ENCODE measurements around the gene FMO5. TPM values are rescaled to one million over a fixed set of nuclear protein-coding genes. Genes with fewer than 3 reads are reported as not detected.

FMO5 gene
- total RNA-seq, 4 donors from 2014 or later: 1.2 to 2.9 (median 2.1) TPM

GRCh38 chr1:147151244-147151643, 73.9 kb downstream of the FMO5 start:
- H3K36me3 ChIP-seq: peaks cover 3 to 27% (median 11%) of the 10 kb centered on the region in 4 donors
- H3K27ac ChIP-seq (replicated peaks in 1 of 4): no peak overlapping the region
- H3K4me3 ChIP-seq: no peak overlapping the region
- H3K9me3 ChIP-seq: no peaks in the 10 kb centered on the region
- TF ChIP-seq CTCF (IDR thresholded peaks at IDR 0.05) (no peak), EP300 (IDR thresholded peaks at IDR 0.05) (no peak), POLR2AphosphoS5 (IDR thresholded peaks at IDR 0.05) (no peak), POLR2A (IDR thresholded peaks at IDR 0.05; ENCODE audit: low read depth) (no peak)
- 100% methylated on average over 1 of the region's 1 CpG for WGBS
- H3K27me3 ChIP-seq: no peaks in the 10 kb centered on the region
- no peaks in the 10 kb centered on the region for H3K4me1 ChIP-seq
- DNase-seq (ENCODE audit: extremely low spot score): no peak
- intact Hi-C loops (cut with DNase I): no loop called here

- TF ChIP-seq CTCF (IDR thresholded peaks at IDR 0.05): no peak
- TF ChIP-seq EP300 (IDR thresholded peaks at IDR 0.05): no peak
- TF ChIP-seq POLR2A (IDR thresholded peaks at IDR 0.05; ENCODE audit: low read depth): no peak
- no peak for TF ChIP-seq POLR2AphosphoS5 (IDR thresholded peaks at IDR 0.05)
- no peaks in the 10 kb centered on the region for H3K4me1 ChIP-seq
- H3K4me3 ChIP-seq: no peak overlapping the region
- no peak for DNase-seq (ENCODE audit: extremely low spot score)
- no peak overlapping the region for H3K27ac ChIP-seq (replicated peaks in 1 of 4)
- no peaks in the 10 kb centered on the region for H3K9me3 ChIP-seq
- intact Hi-C loops (cut with DNase I): no loop called here
- H3K27me3 ChIP-seq: no peaks in the 10 kb centered on the region
- H3K36me3 ChIP-seq: no peaks in the 10 kb centered on the region
- WGBS: 86% methylated on average over 2 of the region's 2 CpGs
Observed at GRCh38 chr1:147142886-147143285, 82.3 kb downstream of the FMO5 start.

Other genes starting within 250 kb of the FMO5 start
- 10 to 100 TPM; 21.5 to 45.4 (median 30.3) TPM for gene PRKAB2, start 52.9 kb downstream of the FMO5 start, total RNA-seq
- gene CHD1L, start 17.3 kb upstream of the FMO5 start, total RNA-seq: 10 to 100 TPM; 13.9 to 18.8 (median 18.2) TPM

Measured in esophagus muscularis mucosa (tissue), 4 donors.